Measurements from ENCODE around the gene SLC44A2.

The SLC44A2 gene

GRCh38 chr19:10682397-10683063, 57.2 kb downstream of the SLC44A2 start:
- no peak for DNase-seq (ENCODE audit: low read depth, low spot score)

GRCh38 chr19:10683064-10683426, 57.7 kb downstream of the SLC44A2 start:
- DNase-seq (ENCODE audit: low read depth, low spot score): no peak

GRCh38 chr19:10683582-10683981, 58.2 kb downstream of the SLC44A2 start:
- no peak for DNase-seq (ENCODE audit: low read depth, low spot score)

- DNase-seq (ENCODE audit: low read depth, low spot score): no peak
Measured at GRCh38 chr19:10685210-10685609, 59.9 kb downstream of the SLC44A2 start.

- DNase-seq (ENCODE audit: low read depth, low spot score): no peak
Measured at GRCh38 chr19:10686193-10686592, 60.8 kb downstream of the SLC44A2 start.

- no peak for DNase-seq (ENCODE audit: low read depth, low spot score)
Measured at GRCh38 chr19:10686661-10687517, 61.5 kb downstream of the SLC44A2 start.

- no peak for DNase-seq (ENCODE audit: low read depth, low spot score)
Measured at GRCh38 chr19:10687518-10688288, 62.4 kb downstream of the SLC44A2 start.

GRCh38 chr19:10688545-10689280, 63.4 kb downstream of the SLC44A2 start:
- DNase-seq (ENCODE audit: low read depth, low spot score): no peak

- DNase-seq (ENCODE audit: low read depth, low spot score): no peak
Measured at GRCh38 chr19:10690341-10690781, 65.0 kb downstream of the SLC44A2 start.

GRCh38 chr19:10691178-10691881, 66.0 kb downstream of the SLC44A2 start:
- no peak for DNase-seq (ENCODE audit: low read depth, low spot score)

- no peak for DNase-seq (ENCODE audit: low read depth, low spot score)
Measured at GRCh38 chr19:10691883-10692282, 66.5 kb downstream of the SLC44A2 start.

- DNase-seq (ENCODE audit: low read depth, low spot score): no peak
Measured at GRCh38 chr19:10692673-10693264, 67.4 kb downstream of the SLC44A2 start.

Data from activated naive CD8-positive, alpha-beta T cell treated with anti-CD3 and anti-CD28 coated beads, Interleukin-2, amount 50 U/mL, for 16 hours (primary cell).